ENCODE results near the gene CLEC16A. TPM values are rescaled to one million over a fixed set of nuclear protein-coding genes. Genes with fewer than 3 reads are reported as not detected.
A peak's percentile ranks its signal among the peaks of the same experiment; 100 is the strongest.
"Not testable (repeated sequence)": the region's sequence is repeated elsewhere in the genome, so short reads cannot be mapped to it uniquely, and the experiment has no call there.

Gene CLEC16A
- total and polyA plus RNA-seq, 5 donors from 2014 or later: 11.8 to 38.9 (median 12.3) TPM

- H3K27ac ChIP-seq (ENCODE audit: insufficient read depth, low read length, poor library complexity, severe bottlenecking): no peak overlapping the region
- ATAC-seq (ENCODE audit: low read depth in 2 of 2): no peak
- no peaks in the 10 kb centered on the region for H3K9me3 ChIP-seq (ENCODE audit: control insufficient read depth in 2 of 2, low read length in 2 of 2)
- H3K27me3 ChIP-seq (ENCODE audit: control insufficient read depth, insufficient read depth, low read length): no peaks in the 10 kb centered on the region
- H3K9me3 Mint-ChIP-seq: peaks cover 0 to 1% (median 0%) of the 10 kb centered on the region in 7 donors
- peaks cover 5% of the 10 kb centered on the region for H3K36me3 Mint-ChIP-seq
- H3K4me3 ChIP-seq (ENCODE audit: low read depth, low read length): peak overlapping the region; percentile 87
- H3K27me3 Mint-ChIP-seq: no peaks in the 10 kb centered on the region
- peak overlapping the region; percentile 90 to 98 (median 94) for H3K4me3 Mint-ChIP-seq
- H3K4me1 Mint-ChIP-seq: peaks cover 30 to 90% (median 66%) of the 10 kb centered on the region in 4 donors
- peak overlapping the region; percentile 38 to 94 (median 59) for H3K27ac Mint-ChIP-seq
- peaks cover 5% of the 10 kb centered on the region for H3K36me3 ChIP-seq (ENCODE audit: control insufficient read depth, insufficient read depth, low read length)
- H3K4me1 ChIP-seq (ENCODE audit: control insufficient read depth, insufficient read depth, low read length, poor library complexity, severe bottlenecking): peaks cover 74% of the 10 kb centered on the region
- DNase-seq: no peak
Observed at GRCh38 chr16:10938796-10939648, 5.3 kb upstream of the CLEC16A start.

GRCh38 chr16:10939649-10940234, 4.6 kb upstream of the CLEC16A start:
- ATAC-seq (ENCODE audit: low read depth in 2 of 2) (no peak), DNase-seq (no peak)
- Mint-ChIP-seq H3K4me1 (peaks cover 31 to 90% (median 66%) of the 10 kb centered on the region in 4 donors), H3K36me3 (peaks cover 5% of the 10 kb centered on the region), H3K9me3 (peaks cover 0 to 1% (median 0%) of the 10 kb centered on the region in 7 donors), H3K27ac (peak overlapping the region in 2 of 3 donors; percentile 38 to 94), H3K4me3 (peak overlapping the region; percentile 90 to 98 (median 94)), H3K27me3 (no peaks in the 10 kb centered on the region)
- H3K9me3 ChIP-seq (ENCODE audit: control insufficient read depth in 2 of 2, low read length in 2 of 2): no peaks in the 10 kb centered on the region
- no peak overlapping the region for H3K27ac ChIP-seq (ENCODE audit: insufficient read depth, low read length, poor library complexity, severe bottlenecking)
- no peaks in the 10 kb centered on the region for H3K27me3 ChIP-seq (ENCODE audit: control insufficient read depth, insufficient read depth, low read length)
- peaks cover 72% of the 10 kb centered on the region for H3K4me1 ChIP-seq (ENCODE audit: control insufficient read depth, insufficient read depth, low read length, poor library complexity, severe bottlenecking)
- peaks cover 2% of the 10 kb centered on the region for H3K36me3 ChIP-seq (ENCODE audit: control insufficient read depth, insufficient read depth, low read length)
- peak overlapping the region; percentile 87 for H3K4me3 ChIP-seq (ENCODE audit: low read depth, low read length)

DNA sequence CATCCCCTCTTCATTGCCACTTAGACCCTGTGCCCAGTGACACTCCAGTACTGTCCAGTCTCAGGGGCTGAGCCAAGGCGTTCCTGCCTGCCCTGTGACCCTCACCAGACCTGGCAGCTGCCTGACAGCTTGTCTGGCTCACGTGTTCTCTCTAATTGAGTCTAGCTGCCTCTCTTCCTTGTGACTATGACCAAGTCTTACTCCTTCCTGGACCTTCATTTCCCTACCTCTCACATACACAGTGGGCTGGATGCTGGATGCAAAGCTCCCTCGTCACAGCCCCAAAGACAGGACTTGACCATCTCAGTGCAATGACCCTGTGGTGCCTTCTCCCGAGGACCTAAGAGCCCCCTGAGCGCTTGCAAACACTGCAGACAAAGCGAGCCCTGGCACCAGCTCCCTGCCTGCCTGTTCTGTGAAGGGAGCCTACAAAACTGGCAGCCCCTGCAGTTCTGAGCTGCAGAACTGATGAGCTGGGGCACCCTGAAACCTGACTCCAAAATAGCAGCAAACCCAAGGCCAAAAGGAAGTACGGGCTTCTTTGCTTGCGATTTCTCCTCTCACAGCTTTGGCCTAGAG, 3.8 kb upstream of the CLEC16A start:
- Histone ChIP-seq H3K4me3 (ENCODE audit: low read depth, low read length) (peak overlapping the region; percentile 87), H3K27ac (ENCODE audit: insufficient read depth, low read length, poor library complexity, severe bottlenecking) (no peak overlapping the region), H3K27me3 (ENCODE audit: control insufficient read depth, insufficient read depth, low read length) (no peaks in the 10 kb centered on the region), H3K4me1 (ENCODE audit: control insufficient read depth, insufficient read depth, low read length, poor library complexity, severe bottlenecking) (peaks cover 75% of the 10 kb centered on the region), H3K9me3 (ENCODE audit: control insufficient read depth in 2 of 2, low read length in 2 of 2) (no peaks in the 10 kb centered on the region), H3K36me3 (ENCODE audit: control insufficient read depth, insufficient read depth, low read length) (peaks cover 2% of the 10 kb centered on the region)
- ATAC-seq (ENCODE audit: low read depth in 2 of 2): no peak
- Mint-ChIP-seq H3K4me3 (peak overlapping the region; percentile 90 to 98 (median 94)), H3K9me3 (peaks cover 0 to 1% (median 0%) of the 10 kb centered on the region in 7 donors), H3K27ac (peak overlapping the region; percentile 26 to 94 (median 38)), H3K36me3 (peaks cover 5% of the 10 kb centered on the region), H3K27me3 (no peaks in the 10 kb centered on the region), H3K4me1 (peaks cover 30 to 90% (median 69%) of the 10 kb centered on the region in 4 donors)
- no peak for DNase-seq

DNA sequence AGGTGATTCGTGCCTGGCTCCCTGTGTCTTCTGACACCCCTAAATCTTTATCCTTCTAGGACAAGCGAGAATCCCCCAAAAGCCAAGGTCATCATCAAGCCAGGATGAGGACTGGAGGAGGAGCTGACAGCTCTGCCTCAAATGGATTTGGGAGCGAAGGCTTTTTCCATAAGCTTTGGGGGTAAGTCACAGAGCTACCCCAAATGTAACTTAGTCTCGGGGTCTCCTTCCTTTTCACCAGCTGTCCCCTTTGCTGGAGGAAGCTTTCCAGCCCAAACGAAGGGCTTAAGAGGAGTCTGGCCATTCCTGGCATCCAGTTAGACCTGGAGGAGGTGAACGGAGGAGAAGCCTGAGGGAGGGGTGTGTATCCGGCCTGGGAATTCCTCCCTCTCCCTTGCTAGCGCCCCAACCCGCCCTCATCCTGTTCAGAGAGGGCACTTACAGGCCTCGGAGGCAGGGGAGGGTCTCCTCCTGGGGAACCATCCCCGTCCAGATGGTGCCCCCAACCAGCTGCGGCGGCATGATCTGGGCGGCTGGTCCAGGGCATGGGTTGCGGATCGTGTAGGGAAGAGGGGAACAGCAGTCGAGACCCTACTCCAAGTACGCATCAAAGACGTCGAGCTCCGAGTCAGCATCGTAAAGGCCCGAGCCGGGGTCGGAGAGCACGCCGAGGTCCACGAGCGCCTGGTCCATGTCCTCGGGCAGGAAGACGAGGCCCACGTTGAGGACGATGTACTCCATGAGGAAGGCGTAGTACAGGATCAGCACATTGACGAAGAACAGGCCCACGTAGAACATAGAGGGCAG, 3.0 kb upstream of the CLEC16A start:
- Mint-ChIP-seq H3K4me1 (peaks cover 26 to 90% (median 68%) of the 10 kb centered on the region in 4 donors), H3K9me3 (peaks cover 0 to 1% (median 0%) of the 10 kb centered on the region in 7 donors), H3K4me3 (peak overlapping the region; percentile 90 to 98 (median 94)), H3K27ac (peak overlapping the region; percentile 26 to 94 (median 73)), H3K36me3 (peaks cover 2% of the 10 kb centered on the region), H3K27me3 (no peaks in the 10 kb centered on the region)
- peaks cover 2% of the 10 kb centered on the region for H3K36me3 ChIP-seq (ENCODE audit: control insufficient read depth, insufficient read depth, low read length)
- no peaks in the 10 kb centered on the region for H3K9me3 ChIP-seq (ENCODE audit: control insufficient read depth in 2 of 2, low read length in 2 of 2)
- H3K4me1 ChIP-seq (ENCODE audit: control insufficient read depth, insufficient read depth, low read length, poor library complexity, severe bottlenecking): peaks cover 81% of the 10 kb centered on the region
- no peak for ATAC-seq (ENCODE audit: low read depth in 2 of 2)
- H3K27ac ChIP-seq (ENCODE audit: insufficient read depth, low read length, poor library complexity, severe bottlenecking): no peak overlapping the region
- H3K27me3 ChIP-seq (ENCODE audit: control insufficient read depth, insufficient read depth, low read length): no peaks in the 10 kb centered on the region
- DNase-seq: no peak
- peak overlapping the region; percentile 87 for H3K4me3 ChIP-seq (ENCODE audit: low read depth, low read length)

GRCh38 chr16:10941935-10942351, 2.4 kb upstream of the CLEC16A start:
- peak overlapping the region; percentile 41 for H3K27ac ChIP-seq (ENCODE audit: insufficient read depth, low read length, poor library complexity, severe bottlenecking)
- H3K4me3 ChIP-seq (ENCODE audit: low read depth, low read length): not testable (repeated sequence)
- peaks cover 76% of the 10 kb centered on the region for H3K4me1 ChIP-seq (ENCODE audit: control insufficient read depth, insufficient read depth, low read length, poor library complexity, severe bottlenecking)

GRCh38 chr16:10942352-10943063, 1.9 kb upstream of the CLEC16A start, which contains the start of gene DEXI:
TSS of gene DEXI (minus strand) at chr16:10942468. CDS start at chr16:10942005, 463 bp downstream.
- ATAC-seq (ENCODE audit: low read depth in 2 of 2) (peak; percentile 75 to 83), DNase-seq (peak; percentile 93 to 95 (median 93))
- H3K4me1 ChIP-seq (ENCODE audit: control insufficient read depth, insufficient read depth, low read length, poor library complexity, severe bottlenecking): peaks cover 73% of the 10 kb centered on the region
- peak within 1 kb of the TSS; percentile 90 to 98 (median 94) for H3K4me3 Mint-ChIP-seq
- peaks cover 0 to 1% (median 0%) of the 10 kb centered on the region in 7 donors for H3K9me3 Mint-ChIP-seq
- H3K27me3 ChIP-seq (ENCODE audit: control insufficient read depth, insufficient read depth, low read length): no peaks in the 10 kb centered on the region
- H3K9me3 ChIP-seq (ENCODE audit: control insufficient read depth in 2 of 2, low read length in 2 of 2): no peaks in the 10 kb centered on the region
- H3K27ac ChIP-seq (ENCODE audit: insufficient read depth, low read length, poor library complexity, severe bottlenecking): peak within 1 kb of the TSS; percentile 41
- peak within 1 kb of the TSS in 2 of 3 donors; percentile 73 to 86 for H3K27ac Mint-ChIP-seq
- H3K36me3 ChIP-seq (ENCODE audit: control insufficient read depth, insufficient read depth, low read length): no peaks in the 10 kb centered on the region
- peaks cover 23 to 90% (median 64%) of the 10 kb centered on the region in 4 donors for H3K4me1 Mint-ChIP-seq
- peak within 1 kb of the TSS; percentile 87 for H3K4me3 ChIP-seq (ENCODE audit: low read depth, low read length)
- no peaks in the 10 kb centered on the region for H3K36me3 Mint-ChIP-seq
- no peaks in the 10 kb centered on the region for H3K27me3 Mint-ChIP-seq

More at GRCh38 chr16:10941935-10942351, 2.4 kb upstream of the CLEC16A start:
- Mint-ChIP-seq H3K4me1 (peaks cover 23 to 90% (median 66%) of the 10 kb centered on the region in 4 donors), H3K27ac (peak overlapping the region in 1 of 3 donors; percentile 86), H3K4me3 (peak overlapping the region; percentile 90 to 98 (median 94))
- H3K9me3 Mint-ChIP-seq; H3K36me3 ChIP-seq (ENCODE audit: control insufficient read depth, insufficient read depth, low read length); ATAC-seq (ENCODE audit: low read depth in 2 of 2); H3K9me3 ChIP-seq (ENCODE audit: control insufficient read depth in 2 of 2, low read length in 2 of 2); H3K36me3 Mint-ChIP-seq; H3K27me3 ChIP-seq (ENCODE audit: control insufficient read depth, insufficient read depth, low read length); DNase-seq; H3K27me3 Mint-ChIP-seq: not testable (repeated sequence)
